ENCODE measurements around the gene TREM1. TPM values are rescaled to one million over a fixed set of nuclear protein-coding genes. Genes with fewer than 3 reads are reported as not detected.

Gene TREM1
- total and polyA plus RNA-seq, 7 donors, result 0.21 to 4.0 (median 0.57) TPM

DNA sequence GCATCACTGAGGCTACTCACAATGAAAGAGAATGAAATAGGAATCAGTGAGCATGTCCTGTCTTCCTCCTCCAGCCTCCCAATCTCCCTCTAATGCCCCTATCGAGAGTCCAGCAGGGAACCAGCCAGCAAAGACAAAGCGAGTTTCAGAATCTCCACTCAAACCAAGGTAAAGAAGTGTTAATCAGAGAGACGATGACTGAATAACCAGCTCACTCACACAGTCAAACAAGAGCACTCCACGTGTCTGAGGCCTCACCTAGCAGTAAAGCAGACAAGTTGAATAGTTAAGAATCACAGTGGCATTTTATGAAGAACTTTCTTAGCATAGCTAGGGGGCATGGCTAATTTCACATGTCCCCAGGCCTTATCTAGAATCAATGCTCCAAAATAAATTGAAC lies 3.3 kb upstream of the TREM1 start:
- no peaks in the 10 kb centered on the region for H3K27me3 ChIP-seq (ENCODE audit: insufficient read depth in 3 of 3, low read length in 2 of 3)
- H3K9me3 ChIP-seq, result no peaks in the 10 kb centered on the region
- 81 to 84% (median 83%) methylated on average over 4 of the region's 4 CpGs for WGBS, 3 donors
- H3K4me1 ChIP-seq, result no peaks in the 10 kb centered on the region
- no peak overlapping the region for H3K4me3 ChIP-seq
- no peaks in the 10 kb centered on the region for H3K36me3 ChIP-seq (ENCODE audit: insufficient read depth in 1 of 2, low read depth in 1 of 2)
- no peak for DNase-seq
- intact Hi-C loops (cut with DNase I), result no loop called here
- no peak overlapping the region for H3K27ac ChIP-seq
- ATAC-seq, result no peak
- no peak for TF ChIP-seq CTCF (IDR thresholded peaks at IDR 0.05)

- DNase-seq, result no peak
- 66 to 89% (median 86%) methylated on average over 2 of the region's 2 CpGs for WGBS, 3 donors
- intact Hi-C loops (cut with DNase I), result no loop called here
- H3K9me3 ChIP-seq, result no peaks in the 10 kb centered on the region
- H3K4me3 ChIP-seq, result no peak overlapping the region
- no peak for TF ChIP-seq CTCF (IDR thresholded peaks at IDR 0.05)
- ATAC-seq, result no peak
- H3K36me3 ChIP-seq (ENCODE audit: insufficient read depth in 1 of 2, low read depth in 1 of 2), result no peaks in the 10 kb centered on the region
- no peaks in the 10 kb centered on the region for H3K27me3 ChIP-seq (ENCODE audit: insufficient read depth in 3 of 3, low read length in 2 of 3)
- H3K27ac ChIP-seq, result no peak overlapping the region
- H3K4me1 ChIP-seq, result no peaks in the 10 kb centered on the region
These were observed 2.3 kb upstream of the TREM1 start for GRCh38 chr6:41288754-41289129.

DNA sequence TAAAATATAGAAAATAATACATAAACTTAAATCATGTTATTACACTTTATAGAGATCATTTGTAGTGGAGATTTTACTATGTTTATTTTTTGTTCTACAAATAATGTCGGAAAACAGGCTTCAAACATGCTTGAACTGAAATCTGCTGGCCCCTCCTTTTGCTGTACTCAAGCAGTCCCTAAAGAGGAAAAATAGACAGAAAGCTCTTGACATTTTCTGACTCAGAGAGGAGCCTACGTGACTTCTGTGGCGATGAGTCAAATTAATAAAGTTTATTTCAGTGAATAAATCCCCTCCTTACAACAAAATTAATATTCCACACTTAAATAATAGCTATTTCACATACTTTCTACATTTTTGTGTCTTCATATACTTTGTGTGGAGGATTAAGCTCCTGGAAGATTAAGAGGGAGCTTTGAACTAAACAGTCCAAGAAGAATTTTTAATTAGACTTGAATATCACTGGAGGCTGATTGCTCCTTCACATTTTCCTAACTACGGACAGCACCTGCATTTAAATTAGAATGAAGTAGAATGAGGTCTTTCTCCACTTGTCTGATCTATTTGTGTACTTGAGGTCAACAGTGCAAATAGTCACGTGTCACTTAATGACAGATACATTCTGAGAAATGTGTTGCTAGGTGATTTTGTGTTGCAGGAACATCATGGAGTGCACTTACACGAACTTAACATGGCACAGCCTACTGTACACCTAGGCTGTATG lies 1.7 kb upstream of the TREM1 start:
- no peak overlapping the region for H3K4me3 ChIP-seq
- no peak for TF ChIP-seq CTCF (IDR thresholded peaks at IDR 0.05)
- no peak for DNase-seq
- intact Hi-C loops (cut with DNase I), result no loop called here
- ATAC-seq, result no peak
- H3K27me3 ChIP-seq (ENCODE audit: insufficient read depth in 3 of 3, low read length in 2 of 3), result peaks cover 0 to under 1% (median 0%) of the 10 kb centered on the region in 3 donors
- 37 to 53% (median 51%) methylated on average over 6 of the region's 6 CpGs for WGBS, 3 donors
- H3K27ac ChIP-seq, result no peak overlapping the region
- H3K36me3 ChIP-seq (ENCODE audit: insufficient read depth in 1 of 2, low read depth in 1 of 2), result no peaks in the 10 kb centered on the region
- no peaks in the 10 kb centered on the region for H3K4me1 ChIP-seq
- no peaks in the 10 kb centered on the region for H3K9me3 ChIP-seq

DNA sequence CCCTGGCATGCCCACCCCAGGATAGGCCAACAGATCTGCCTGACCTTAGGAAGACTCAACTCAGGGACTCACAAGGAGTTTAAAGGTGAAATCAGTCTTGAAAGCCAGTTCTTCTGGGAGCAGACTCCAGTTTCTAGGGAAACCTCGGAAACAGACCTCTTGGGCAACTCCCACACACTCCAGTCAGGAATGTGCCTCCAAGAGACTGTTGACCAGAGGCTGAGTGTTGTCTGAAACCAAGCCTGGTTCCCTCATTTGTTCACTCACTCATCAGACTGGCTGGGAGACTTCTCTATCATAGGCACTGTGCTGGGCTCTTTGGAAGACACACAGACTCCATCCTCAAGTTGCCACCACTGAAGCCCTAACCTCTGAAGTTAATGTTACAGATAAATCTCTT lies 1.8 kb downstream of the TREM1 start:
- H3K27ac ChIP-seq, result no peak overlapping the region
- intact Hi-C loops (cut with DNase I), result no loop called here
- H3K27me3 ChIP-seq (ENCODE audit: insufficient read depth in 3 of 3, low read length in 2 of 3), result peaks cover 0 to 5% (median 0%) of the 10 kb centered on the region in 3 donors
- H3K9me3 ChIP-seq, result no peaks in the 10 kb centered on the region
- no peak for ATAC-seq
- no peak for DNase-seq
- TF ChIP-seq CTCF (IDR thresholded peaks at IDR 0.05), result no peak
- no peak overlapping the region for H3K4me3 ChIP-seq
- H3K4me1 ChIP-seq, result no peaks in the 10 kb centered on the region
- no peaks in the 10 kb centered on the region for H3K36me3 ChIP-seq (ENCODE audit: insufficient read depth in 1 of 2, low read depth in 1 of 2)
- 26 to 76% (median 53%) methylated on average over 1 of the region's 1 CpG for WGBS, 3 donors

DNA sequence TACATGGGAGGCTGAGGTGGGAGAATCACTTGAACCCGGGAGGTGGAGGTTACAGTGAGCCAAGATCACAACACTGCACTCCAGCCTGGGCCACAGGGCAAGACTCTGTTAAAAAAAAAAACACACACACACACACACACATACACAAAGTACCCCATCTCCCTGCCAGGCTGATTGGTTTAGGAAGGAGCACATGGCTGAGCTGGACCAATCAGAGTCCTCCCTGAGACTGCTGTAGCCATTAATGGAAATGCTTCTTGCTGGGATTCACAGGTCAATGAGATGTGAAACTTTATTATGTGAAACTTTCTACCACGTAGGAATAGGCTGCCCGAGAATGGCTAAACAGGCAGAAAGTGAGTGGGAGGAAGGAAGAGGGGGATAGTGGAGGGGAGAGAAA lies 2.9 kb downstream of the TREM1 start:
- Histone ChIP-seq H3K4me3 (no peak overlapping the region), H3K9me3 (no peaks in the 10 kb centered on the region), H3K36me3 (ENCODE audit: insufficient read depth in 1 of 2, low read depth in 1 of 2) (no peaks in the 10 kb centered on the region), H3K27me3 (ENCODE audit: insufficient read depth in 3 of 3, low read length in 2 of 3) (peaks cover 0 to 5% (median 0%) of the 10 kb centered on the region in 3 donors), H3K27ac (no peak overlapping the region), H3K4me1 (no peaks in the 10 kb centered on the region)
- intact Hi-C loops (cut with DNase I), result no loop called here
- 53 to 68% (median 65%) methylated on average over 3 of the region's 3 CpGs for WGBS, 3 donors
- no peak for TF ChIP-seq CTCF (IDR thresholded peaks at IDR 0.05)
- DNase-seq (no peak), ATAC-seq (no peak)
